Colonic mucosa (tissue), 4 donors: ENCODE results near the gene ZNF235. TPM values are rescaled to one million over a fixed set of nuclear protein-coding genes. Genes with fewer than 3 reads are reported as not detected.

Experiments
- DNase-seq: peaks from one replicate; pipeline ENCODE4 v3.0.0-alpha.2; 2020
- H3K27ac ChIP-seq: fragments of 200-600 bp; one replicate; pipeline ENCODE4 v1.8.0; 2021
- H3K27me3 ChIP-seq: fragments of 200-600 bp; one replicate; pipeline ENCODE4 v1.8.0; 2021
- H3K36me3 ChIP-seq: fragments of 200-600 bp; one replicate; pipeline ENCODE4 v1.8.0; 2021
- H3K4me1 ChIP-seq: fragments of 200-600 bp; one replicate; pipeline ENCODE4 v1.8.0; 2021; ENCODE audit warnings: mild to moderate bottlenecking
- H3K4me3 ChIP-seq: fragments of 200-600 bp; one replicate; pipeline ENCODE4 v1.8.0; 2021
- H3K9ac ChIP-seq, 2 donors: one replicate each; pipeline ENCODE4 v1.7.0; 2013; ENCODE audit warnings: control low read depth in 2 of 2, low read depth in 2 of 2, low read length in 2 of 2
- H3K9me3 ChIP-seq: fragments of 200-600 bp; one replicate; pipeline ENCODE4 v1.8.0; 2021
- CTCF ChIP-seq: fragments of 200-600 bp; IDR thresholded peaks from one replicate; pipeline ENCODE4 v1.8.0; 2022; ENCODE audit warnings: antibody characterized with exemption, mild to moderate bottlenecking
- intact Hi-C: fragments of 100-400 bp; cut with DNase I; formaldehyde crosslinking; loops from one replicate; pipeline ENCODE4 v1.14.1; 2022
- total RNA-seq, 2 donors: library from RNA; stranded (reverse); fragmentation: NEBNext Ultra II Directional in 1 of 2; extraction: Animal tissue kit (Norgen Biotek cat#: 25700) in 1 of 2; gene quantifications; one replicate each; pipeline ENCODE4 v1.2.1, GENCODE V29; 2021
- donor health status: healthy.
- donor health status: DM: no; HTN: no; CAD: no.
- donor health status: DM: no; HTN: no; CAD: no.

The ZNF235 gene
- total RNA-seq, 2 donors from 2014 or later: 3.1 to 5.4 TPM

- no peaks in the 10 kb centered on the region for H3K9me3 ChIP-seq
Measured at GRCh38 chr19:44280916-44281315, 23.9 kb downstream of the ZNF235 start.

GRCh38 chr19:44278181-44278690 lies 26.6 kb downstream of the ZNF235 start:
- Histone ChIP-seq H3K9ac (no peak overlapping the region), H3K27me3 (no peaks in the 10 kb centered on the region), H3K36me3 (no peaks in the 10 kb centered on the region), H3K4me1 (no peaks in the 10 kb centered on the region), H3K9me3 (no peaks in the 10 kb centered on the region), H3K27ac (no peak overlapping the region), H3K4me3 (no peak overlapping the region)
- no peak for DNase-seq
- TF ChIP-seq CTCF: no peak
- intact Hi-C loops: no loop called here

More at GRCh38 chr19:44280916-44281315, 23.9 kb downstream of the ZNF235 start:
- DNase-seq: no peak
- no peaks in the 10 kb centered on the region for H3K4me1 ChIP-seq
- no peak overlapping the region for H3K27ac ChIP-seq
- H3K36me3 ChIP-seq: no peaks in the 10 kb centered on the region
- H3K27me3 ChIP-seq: no peaks in the 10 kb centered on the region
- intact Hi-C loops: no loop called here
- H3K4me3 ChIP-seq: no peak overlapping the region
- no peak overlapping the region for H3K9ac ChIP-seq
- TF ChIP-seq CTCF: no peak

- H3K4me1 ChIP-seq: no peaks in the 10 kb centered on the region
- no peak overlapping the region for H3K9ac ChIP-seq
- no peak for DNase-seq
- H3K36me3 ChIP-seq: no peaks in the 10 kb centered on the region
- H3K9me3 ChIP-seq: peaks cover 3% of the 10 kb centered on the region
- no peak overlapping the region for H3K4me3 ChIP-seq
- intact Hi-C loops: no loop called here
- no peaks in the 10 kb centered on the region for H3K27me3 ChIP-seq
- no peak for TF ChIP-seq CTCF
- H3K27ac ChIP-seq: no peak overlapping the region
Measured at GRCh38 chr19:44277331-44277730, 27.5 kb downstream of the ZNF235 start.

- Histone ChIP-seq H3K9me3 (no peaks in the 10 kb centered on the region), H3K27ac (no peak overlapping the region), H3K27me3 (no peaks in the 10 kb centered on the region), H3K4me3 (no peak overlapping the region), H3K9ac (peak overlapping the region in 1 of 2 donors; percentile 57), H3K4me1 (no peaks in the 10 kb centered on the region), H3K36me3 (no peaks in the 10 kb centered on the region)
- intact Hi-C loops: no loop called here
- no peak for DNase-seq
- no peak for TF ChIP-seq CTCF
Measured at GRCh38 chr19:44260695-44261446, 44.0 kb downstream of the ZNF235 start.

GRCh38 chr19:44260343-44260681 lies 44.5 kb downstream of the ZNF235 start:
- intact Hi-C loops: no loop called here
- no peaks in the 10 kb centered on the region for H3K36me3 ChIP-seq
- no peaks in the 10 kb centered on the region for H3K9me3 ChIP-seq
- DNase-seq: peak; percentile 23
- TF ChIP-seq CTCF: no peak
- H3K4me3 ChIP-seq: peak overlapping the region; percentile 31
- H3K4me1 ChIP-seq: no peaks in the 10 kb centered on the region
- peak overlapping the region; percentile 46 for H3K27ac ChIP-seq
- peak overlapping the region in 1 of 2 donors; percentile 57 for H3K9ac ChIP-seq
- H3K27me3 ChIP-seq: no peaks in the 10 kb centered on the region
